ENCODE data around the gene STARD9. TPM values are rescaled to one million over a fixed set of nuclear protein-coding genes. Genes with fewer than 3 reads are reported as not detected.

The STARD9 gene
- total and polyA plus RNA-seq, 9 of the 15 experiments (the other 6 are each of a cell fraction or from before 2014, with no cell fraction given) = 0.45 to 6.0 (median 3.6) TPM

- H4K20me1 ChIP-seq (replicated peaks; ENCODE audit: control insufficient read depth, insufficient read depth, low read length) = no peaks in the 10 kb centered on the region
- no peaks in the 10 kb centered on the region for H3K27me3 ChIP-seq (ENCODE audit: control insufficient read depth in 2 of 2, insufficient read depth in 2 of 2, low read length in 2 of 2)
- DNase-seq (ENCODE audit: extremely low read depth in 1 of 4, low spot score in 3 of 4) = peak in 1 of 4 experiments; percentile 52
- ChIA-PET POLR2A (interaction anchor here (0.6 to 2.1 kb wide), 6 partner anchors 12 to 87 kb away, joined by 3 to 6 read pairs (median 4); no protein-coding TSS in a partner anchor), CTCF (ENCODE audit: low intra/inter-chr PET ratio) (no interaction called here)
- no peak overlapping the region for H3K4me2 ChIP-seq (ENCODE audit: insufficient read depth, low read length)
- no TSS peak for BruUV-seq (replicated peaks)
- H3K4me3 ChIP-seq = no peak overlapping the region
- 5% methylated on average over 4 of the region's 4 CpGs for WGBS (ENCODE audit: insufficient coverage, low coverage, missing lambda C conversion rate)
- H2AFZ ChIP-seq (ENCODE audit: low read depth, low read length) = no peak overlapping the region
- peak; percentile 51 for FAIRE-seq
- TF ChIP-seq ARID1B (IDR thresholded peaks at IDR 0.05) = peak; percentile 62
- TF ChIP-seq SOX6 (IDR thresholded peaks at IDR 0.05) = peak; percentile 45; the same call in 1 of the 2 replicates
- TF ChIP-seq ZSCAN32 (CRISPR knock-in tag; IDR thresholded peaks at IDR 0.05) = no peak
- TF ChIP-seq CBFA2T3 (IDR thresholded peaks at IDR 0.05) = peak; percentile 73
- TF ChIP-seq ZNF766 (CRISPR knock-in tag; conservative IDR thresholded peaks at IDR 0.05) = 0 out of 2 replicates have a peak, but pooled peaks have one; percentile 30
- no peak for TF ChIP-seq NFATC3 (IDR thresholded peaks at IDR 0.05)
- 0 out of 2 replicates have a peak, but pooled peaks have one; percentile 17 for TF ChIP-seq CTBP1 (IDR thresholded peaks at IDR 0.05; ENCODE audit: borderline replicate concordance)
- no peak for TF ChIP-seq SRSF7 (optimal IDR thresholded peaks at IDR 0.05; ENCODE audit: low read depth, low read length)
- peak; percentile 52; the same call in 1 of the 2 replicates for TF ChIP-seq CBFA2T2 (conservative IDR thresholded peaks at IDR 0.05)
- peak; percentile 67 for TF ChIP-seq TCF3 (CRISPR knock-in tag; IDR thresholded peaks at IDR 0.05)
- TF ChIP-seq RBBP5 (IDR thresholded peaks at IDR 0.05; ENCODE audit: borderline replicate concordance, insufficient read depth, low read length, poor library complexity, severe bottlenecking) = no peak
- no peak for TF ChIP-seq ZFPM2 (CRISPR knock-in tag; IDR thresholded peaks at IDR 0.05)
- no peak for TF ChIP-seq TBP (optimal IDR thresholded peaks at IDR 0.05; ENCODE audit: low read depth, low read length)
- peak; percentile 57; the same call in 1 of the 2 replicates for TF ChIP-seq TAL1 (IDR thresholded peaks at IDR 0.05)
- TF ChIP-seq THRB (CRISPR knock-in tag; conservative IDR thresholded peaks at IDR 0.05) = no peak
- TF ChIP-seq TEAD4 (IDR thresholded peaks at IDR 0.05; ENCODE audit: low read length) = peak; percentile 78; the same call in 1 of the 2 replicates
- no peak for TF ChIP-seq TEAD4 (CRISPR knock-in tag; IDR thresholded peaks at IDR 0.05; ENCODE audit: borderline replicate concordance)
- no peak for TF ChIP-seq ELK3 (CRISPR knock-in tag; IDR thresholded peaks at IDR 0.05)
- no peak for TF ChIP-seq ZNF696 (CRISPR knock-in tag; conservative IDR thresholded peaks at IDR 0.05)
- TF ChIP-seq HMBOX1 (IDR thresholded peaks at IDR 0.05) = peak; percentile 70
- TF ChIP-seq NFRKB (IDR thresholded peaks at IDR 0.05; ENCODE audit: low read depth) = no peak
- no peak for TF ChIP-seq TFAM (CRISPR knock-in tag; conservative IDR thresholded peaks at IDR 0.05)
- TF ChIP-seq RFX7 (CRISPR knock-in tag; IDR thresholded peaks at IDR 0.05) = no peak
- H3K4me1 ChIP-seq (replicated peaks in 1 of 2; ENCODE audit: control insufficient read depth in 2 of 2, insufficient read depth in 2 of 2, low read length in 2 of 2) = peaks cover 13 to 32% of the 10 kb centered on the region in 2 experiments; a peak in 4 of 5 replicates
- intact Hi-C loops (cut with micrococcal nuclease) (no loop called here), in situ Hi-C loops (cut with MboI) (no loop called here)
- no peak overlapping the region for H3K27ac ChIP-seq (ENCODE audit: extremely low read depth, low read depth, low read length)
- no peaks in the 10 kb centered on the region for H3K9me1 ChIP-seq (ENCODE audit: control insufficient read depth, insufficient read depth, low read length)
- H3K9me3 ChIP-seq (replicated peaks; ENCODE audit: control insufficient read depth, insufficient read depth, low read depth, low read length) = no peaks in the 10 kb centered on the region
- no peaks in the 10 kb centered on the region for H3K79me2 ChIP-seq (ENCODE audit: control insufficient read depth, insufficient read depth, low read length)
- no peaks in the 10 kb centered on the region for H3K36me3 ChIP-seq (ENCODE audit: control insufficient read depth, insufficient read depth, low read length)
- peak; percentile 42 for ATAC-seq
- H3K9ac ChIP-seq (ENCODE audit: insufficient read depth in 1 of 2, low read depth in 2 of 2, low read length in 2 of 2) = peak overlapping the region in 1 of 2 experiments; percentile 41; a peak in 1 of 4 replicates
Observed at GRCh38 chr15:42608110-42608531, 32.7 kb downstream of the STARD9 start.
